Endodermal cell (in vitro differentiated cells): ENCODE measurements around the gene PFDN1. TPM values are rescaled to one million over a fixed set of nuclear protein-coding genes. Genes with fewer than 3 reads are reported as not detected.

Source experiments
- DNase-seq: peaks from one replicate; pipeline ENCODE4 v3.0.0-alpha.2; 2017
- H3K27ac ChIP-seq: 2 replicates; pipeline ENCODE4 v1.5.1; 2013; ENCODE audit warnings: mild to moderate bottlenecking, low read depth, low read length, moderate library complexity
- H3K27me3 ChIP-seq: 2 replicates; pipeline ENCODE4 v1.6.1; 2013; ENCODE audit warnings: mild to moderate bottlenecking, low read length, moderate library complexity; ENCODE audit not compliant: insufficient read depth, control insufficient read depth, poor library complexity, severe bottlenecking
- H3K36me3 ChIP-seq: 2 replicates; pipeline ENCODE4 v1.7.0; 2013; ENCODE audit warnings: mild to moderate bottlenecking, low read length, moderate library complexity; ENCODE audit not compliant: control insufficient read depth, insufficient read depth
- H3K4me1 ChIP-seq: one replicate; pipeline ENCODE4 v1.7.0; 2013; ENCODE audit warnings: low read length; ENCODE audit not compliant: control insufficient read depth, insufficient read depth
- H3K4me3 ChIP-seq: 2 replicates; pipeline ENCODE4 v1.5.1; 2013; ENCODE audit warnings: mild to moderate bottlenecking, low read length, moderate library complexity
- H3K9ac ChIP-seq: 2 replicates; pipeline ENCODE4 v1.6.1; 2013; ENCODE audit warnings: mild to moderate bottlenecking, low read length, moderate library complexity; ENCODE audit not compliant: poor library complexity, severe bottlenecking; ENCODE audit errors: extremely low read depth
- H3K9me3 ChIP-seq: 2 replicates; pipeline ENCODE4 v1.6.1; 2013; ENCODE audit warnings: mild to moderate bottlenecking, low read length, moderate library complexity; ENCODE audit not compliant: control insufficient read depth
- H3K27ac Mint-ChIP-seq: 2 replicates; pipeline ENCODE4 v1.8.0; 2020; ENCODE audit warnings: mixed read lengths
- H3K27me3 Mint-ChIP-seq: 2 replicates; pipeline ENCODE4 v1.8.0; 2021; ENCODE audit warnings: mild to moderate bottlenecking, mixed read lengths; ENCODE audit not compliant: insufficient read depth
- H3K36me3 Mint-ChIP-seq: 2 replicates; pipeline ENCODE4 v1.8.0; 2020; ENCODE audit warnings: low read depth, mixed read lengths
- H3K4me1 Mint-ChIP-seq: 2 replicates; pipeline ENCODE4 v1.8.0; 2020; ENCODE audit warnings: mixed read lengths
- H3K4me3 Mint-ChIP-seq: 2 replicates; pipeline ENCODE4 v1.8.0; 2020; ENCODE audit warnings: mild to moderate bottlenecking, moderate library complexity, mixed read lengths
- H3K9me3 Mint-ChIP-seq: 2 replicates; pipeline ENCODE4 v1.8.0; 2020; ENCODE audit warnings: mild to moderate bottlenecking, mixed read lengths
- WGBS, 2 experiments: methylation state at CpG; one replicate each; pipeline versions ENCODE4 v1.1.5 to v1.1.7; 2013; ENCODE audit warnings: missing lambda C conversion rate in 2 of 2, mixed read lengths in 1 of 2; ENCODE audit not compliant: insufficient coverage in 1 of 2, insufficient read length in 1 of 2; 5-methylcytosine and 5-hydroxymethylcytosine counted together
- total RNA-seq, 2 donors: library from RNA; stranded (reverse); fragmentation: NEBNext Ultra II Directional in 1 of 2; extraction: Animal tissue kit (Norgen Biotek cat#: 25700) in 1 of 2; gene quantifications; 2 replicates in 1 of 2; 3 replicates in 1 of 2; pipeline ENCODE4 v1.2.1, GENCODE V29; 2021
- TF ChIP-seq, protein P1 (sequence below): fragments of 200-600 bp; sonication (generic); conservative IDR thresholded peaks from 2 replicates; pipeline ENCODE4 v1.5.0; 2021; ENCODE audit warnings: antibody characterized with exemption, mild to moderate bottlenecking

PFDN1 gene
- total RNA-seq, 2 donors from 2014 or later: 62.9 to 64.4 TPM

DNA sequence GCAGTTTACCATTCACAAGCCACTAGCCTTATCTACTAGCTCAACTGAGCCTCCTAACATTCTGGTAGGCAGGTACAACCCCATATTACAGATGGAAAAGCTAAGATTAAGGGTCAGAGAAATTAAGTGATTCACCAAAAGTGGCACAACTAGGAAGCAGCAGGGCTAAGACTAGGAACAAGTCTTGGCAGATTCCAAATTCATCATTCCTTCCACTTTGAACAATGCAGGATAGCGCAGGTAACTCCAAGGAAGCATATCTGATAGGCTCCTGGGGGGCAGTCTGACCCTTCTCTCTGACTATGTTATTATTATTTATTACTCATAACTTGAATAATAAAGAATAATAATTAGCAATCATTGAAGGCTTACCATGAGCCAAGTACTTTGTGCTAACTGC is 35.0 kb upstream of the PFDN1 start:
- no peak overlapping the region for H3K27ac Mint-ChIP-seq

DNA sequence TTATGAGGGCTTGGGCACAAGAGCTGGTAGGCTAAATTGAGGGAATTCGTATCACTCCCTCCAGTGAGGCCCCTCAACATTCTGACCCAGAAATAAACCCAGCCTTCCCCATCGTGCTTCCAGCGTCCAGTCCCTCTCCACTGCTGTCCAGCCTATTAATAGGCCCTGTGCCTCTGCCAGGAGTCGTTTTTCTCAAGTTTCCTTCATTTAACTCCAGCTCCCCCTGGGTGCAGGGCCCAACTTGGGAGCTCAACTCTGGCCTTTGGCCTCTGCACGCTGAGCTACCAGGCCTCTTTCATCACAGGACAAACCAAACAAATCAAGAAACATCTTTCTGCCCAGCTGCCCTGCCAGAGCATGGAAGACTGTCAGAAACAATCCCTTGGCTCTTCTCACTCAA is 33.5 kb upstream of the PFDN1 start:
- no peaks in the 10 kb centered on the region for H3K4me1 ChIP-seq
- no peak overlapping the region for H3K27ac Mint-ChIP-seq
- no peak overlapping the region for H3K9ac ChIP-seq
- H3K9me3 Mint-ChIP-seq: no peaks in the 10 kb centered on the region
- no peaks in the 10 kb centered on the region for H3K9me3 ChIP-seq
- H3K36me3 Mint-ChIP-seq: peaks cover 5% of the 10 kb centered on the region
- TF ChIP-seq, protein P1, sequence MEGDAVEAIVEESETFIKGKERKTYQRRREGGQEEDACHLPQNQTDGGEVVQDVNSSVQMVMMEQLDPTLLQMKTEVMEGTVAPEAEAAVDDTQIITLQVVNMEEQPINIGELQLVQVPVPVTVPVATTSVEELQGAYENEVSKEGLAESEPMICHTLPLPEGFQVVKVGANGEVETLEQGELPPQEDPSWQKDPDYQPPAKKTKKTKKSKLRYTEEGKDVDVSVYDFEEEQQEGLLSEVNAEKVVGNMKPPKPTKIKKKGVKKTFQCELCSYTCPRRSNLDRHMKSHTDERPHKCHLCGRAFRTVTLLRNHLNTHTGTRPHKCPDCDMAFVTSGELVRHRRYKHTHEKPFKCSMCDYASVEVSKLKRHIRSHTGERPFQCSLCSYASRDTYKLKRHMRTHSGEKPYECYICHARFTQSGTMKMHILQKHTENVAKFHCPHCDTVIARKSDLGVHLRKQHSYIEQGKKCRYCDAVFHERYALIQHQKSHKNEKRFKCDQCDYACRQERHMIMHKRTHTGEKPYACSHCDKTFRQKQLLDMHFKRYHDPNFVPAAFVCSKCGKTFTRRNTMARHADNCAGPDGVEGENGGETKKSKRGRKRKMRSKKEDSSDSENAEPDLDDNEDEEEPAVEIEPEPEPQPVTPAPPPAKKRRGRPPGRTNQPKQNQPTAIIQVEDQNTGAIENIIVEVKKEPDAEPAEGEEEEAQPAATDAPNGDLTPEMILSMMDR: no peak
- H3K4me1 Mint-ChIP-seq: peaks cover 4% of the 10 kb centered on the region
- H3K27ac ChIP-seq: no peak overlapping the region
- H3K27me3 ChIP-seq: no peaks in the 10 kb centered on the region
- no peaks in the 10 kb centered on the region for H3K36me3 ChIP-seq
- no peak for DNase-seq
- no peak overlapping the region for H3K4me3 Mint-ChIP-seq
- WGBS, 2 experiments: 79 to 92% methylated on average over 4 to 5 of the region's 5 CpGs
- H3K27me3 Mint-ChIP-seq: no peaks in the 10 kb centered on the region
- no peak overlapping the region for H3K4me3 ChIP-seq

More for the DNA sequence above, 35.0 kb upstream of the PFDN1 start:
- no peak overlapping the region for H3K4me3 Mint-ChIP-seq
- H3K27me3 Mint-ChIP-seq: no peaks in the 10 kb centered on the region
- no peak overlapping the region for H3K4me3 ChIP-seq
- H3K4me1 ChIP-seq: no peaks in the 10 kb centered on the region
- H3K36me3 ChIP-seq: peaks cover 3% of the 10 kb centered on the region
- peaks cover 5% of the 10 kb centered on the region for H3K36me3 Mint-ChIP-seq
- H3K4me1 Mint-ChIP-seq: no peaks in the 10 kb centered on the region
- no peaks in the 10 kb centered on the region for H3K9me3 ChIP-seq
- no peak for DNase-seq
- TF ChIP-seq, protein P1: no peak
- H3K9me3 Mint-ChIP-seq: no peaks in the 10 kb centered on the region
- H3K27me3 ChIP-seq: no peaks in the 10 kb centered on the region
- no peak overlapping the region for H3K27ac ChIP-seq
- WGBS, 2 experiments: 82 to 100% methylated on average over 1 of the region's 1 CpG
- no peak overlapping the region for H3K9ac ChIP-seq

DNA sequence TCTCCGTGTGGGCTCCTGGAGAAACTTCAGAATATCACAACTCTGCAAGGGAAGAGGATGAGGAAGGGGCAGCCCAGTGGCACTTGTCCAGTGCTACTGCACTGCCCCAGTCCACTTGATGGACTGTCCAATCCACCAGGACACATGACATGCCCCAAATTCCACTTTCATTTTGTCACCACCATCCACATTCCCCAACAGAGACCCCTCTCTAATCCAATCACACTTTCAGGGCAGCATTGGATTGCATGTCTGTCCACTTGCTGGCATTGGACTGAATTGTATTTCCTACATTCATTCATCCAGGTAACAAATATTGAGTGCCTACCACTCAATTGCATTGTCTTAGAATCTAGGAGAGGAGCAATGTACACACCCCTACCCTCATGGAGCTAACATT is 28.7 kb upstream of the PFDN1 start:
- Histone ChIP-seq H3K27me3 (no peaks in the 10 kb centered on the region), H3K27ac (no peak overlapping the region), H3K4me3 (no peak overlapping the region), H3K4me1 (no peaks in the 10 kb centered on the region), H3K36me3 (no peaks in the 10 kb centered on the region), H3K9me3 (no peaks in the 10 kb centered on the region), H3K9ac (no peak overlapping the region)
- TF ChIP-seq, protein P1: no peak
- no peak overlapping the region for H3K27ac Mint-ChIP-seq
- H3K4me3 Mint-ChIP-seq: no peak overlapping the region
- WGBS, 2 experiments: 88 to 89% methylated on average over 1 of the region's 1 CpG
- H3K27me3 Mint-ChIP-seq: no peaks in the 10 kb centered on the region
- peaks cover 5% of the 10 kb centered on the region for H3K36me3 Mint-ChIP-seq
- no peak for DNase-seq
- H3K9me3 Mint-ChIP-seq: no peaks in the 10 kb centered on the region
- H3K4me1 Mint-ChIP-seq: peaks cover 14% of the 10 kb centered on the region
